PFSK-1 (cell line): ENCODE data around the gene AGBL5.

ENCODE experiments used
- FOXP2 ChIP-seq: optimal IDR thresholded peaks from 2 replicates; pipeline ENCODE3; 2011; ENCODE audit warnings: borderline replicate concordance, control low read depth, inconsistent platforms; ENCODE audit not compliant: insufficient read depth; ENCODE audit errors: extremely low read length, extremely low read depth
- POLR2AphosphoS5 ChIP-seq: IDR thresholded peaks from 2 replicates; pipeline ENCODE4 v1.6.1; 2012; ENCODE audit warnings: low read depth, mild to moderate bottlenecking, control low read depth, low read length, moderate library complexity
- REST ChIP-seq, 2 experiments: IDR thresholded peaks; 2 replicates each; pipeline versions ENCODE4 v1.6.1 to v1.8.0; 2011 to 2012; ENCODE audit warnings: low read depth in 2 of 2, low read length in 2 of 2, control low read depth in 1 of 2, inconsistent platforms in 1 of 2, mild to moderate bottlenecking in 1 of 2, moderate library complexity in 1 of 2; ENCODE audit not compliant: insufficient read depth in 1 of 2
- SIN3A ChIP-seq: IDR thresholded peaks from 2 replicates; pipeline ENCODE4 v1.6.1; 2012; ENCODE audit warnings: mild to moderate bottlenecking, low read length, moderate library complexity, borderline replicate concordance; ENCODE audit not compliant: insufficient read depth
- TAF1 ChIP-seq: IDR thresholded peaks from 2 replicates; pipeline ENCODE4 v1.6.1; 2012; ENCODE audit warnings: low read length, control low read depth, borderline replicate concordance; ENCODE audit not compliant: insufficient read depth

- TF ChIP-seq REST (IDR thresholded peaks at IDR 0.05; ENCODE audit: insufficient read depth in 1 of 2, low read depth in 2 of 2, low read length in 2 of 2): no peak
- TF ChIP-seq SIN3A: no peak
- TF ChIP-seq TAF1: no peak
- no peak for TF ChIP-seq POLR2AphosphoS5
- no peak for TF ChIP-seq FOXP2
These were observed 22.3 kb downstream of the AGBL5 start for GRCh38 chr2:27073782-27074181.
